ENCODE measurements around the gene PRKD2.

- TF ChIP-seq CTCF (tag by site-specific recombination; IDR thresholded peaks at IDR 0.05) (no peak), GLI4 (tag by site-specific recombination; IDR thresholded peaks at IDR 0.05) (no peak), PRDM1 (tag by site-specific recombination; IDR thresholded peaks at IDR 0.05) (peak; percentile 58), ZNF670 (tag by site-specific recombination; IDR thresholded peaks at IDR 0.05; ENCODE audit: low read depth) (no peak), ZNF274 (IDR thresholded peaks at IDR 0.05; ENCODE audit: low read length) (no peak), ZNF274 (tag by site-specific recombination; IDR thresholded peaks at IDR 0.05; ENCODE audit: borderline replicate concordance) (no peak), PRDM10 (tag by site-specific recombination; IDR thresholded peaks at IDR 0.05) (0 out of 2 replicates have a peak, but pooled peaks have one; percentile 4), ZBTB7A (tag by site-specific recombination; IDR thresholded peaks at IDR 0.05; ENCODE audit: low read depth) (no peak; the same call in 1 of the 2 replicates), ZNF747 (tag by site-specific recombination; IDR thresholded peaks at IDR 0.05) (no peak), KLF10 (tag by site-specific recombination; IDR thresholded peaks at IDR 0.05) (peak; percentile 6; the same call in 1 of the 2 replicates), ZNF239 (tag by site-specific recombination; IDR thresholded peaks at IDR 0.05) (no peak), ZNF785 (tag by site-specific recombination; IDR thresholded peaks at IDR 0.05) (no peak), ZBTB20 (tag by site-specific recombination; IDR thresholded peaks at IDR 0.05) (peak; percentile 57; the same call in 1 of the 2 replicates)
Measured at GRCh38 chr19:46717034-46717715, at the start of gene PRKD2.
